ENCODE measurements around the gene WWOX. TPM values are rescaled to one million over a fixed set of nuclear protein-coding genes. Genes with fewer than 3 reads are reported as not detected.

The WWOX gene
- total and polyA plus RNA-seq, 2 experiments from 2014 or later = 17.0 to 39.8 TPM

DNA sequence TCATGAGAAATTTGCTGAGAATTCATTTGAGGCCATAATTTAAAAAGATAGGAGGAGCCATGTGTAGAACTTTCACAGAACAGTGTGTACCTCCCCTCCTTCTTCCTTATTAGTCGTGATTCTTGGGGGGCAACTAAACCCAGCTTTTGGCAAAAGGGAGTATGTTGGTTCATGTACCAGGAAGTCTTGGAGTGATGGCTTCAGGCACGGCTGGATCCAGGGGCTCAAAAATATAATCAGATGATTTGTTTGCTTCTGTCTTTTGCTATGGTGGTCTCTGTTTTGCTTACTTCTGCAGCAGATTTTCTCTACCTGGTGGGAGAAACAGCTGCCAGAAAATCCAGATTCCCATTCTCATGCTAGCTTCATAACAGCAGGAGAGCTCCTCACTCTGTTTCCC lies 871.2 kb downstream of the WWOX start:
- no peaks in the 10 kb centered on the region for H3K36me3 ChIP-seq (replicated peaks; ENCODE audit: insufficient read depth, low read depth)
- H3K4me1 ChIP-seq (ENCODE audit: insufficient read depth) = peaks cover 5% of the 10 kb centered on the region

DNA sequence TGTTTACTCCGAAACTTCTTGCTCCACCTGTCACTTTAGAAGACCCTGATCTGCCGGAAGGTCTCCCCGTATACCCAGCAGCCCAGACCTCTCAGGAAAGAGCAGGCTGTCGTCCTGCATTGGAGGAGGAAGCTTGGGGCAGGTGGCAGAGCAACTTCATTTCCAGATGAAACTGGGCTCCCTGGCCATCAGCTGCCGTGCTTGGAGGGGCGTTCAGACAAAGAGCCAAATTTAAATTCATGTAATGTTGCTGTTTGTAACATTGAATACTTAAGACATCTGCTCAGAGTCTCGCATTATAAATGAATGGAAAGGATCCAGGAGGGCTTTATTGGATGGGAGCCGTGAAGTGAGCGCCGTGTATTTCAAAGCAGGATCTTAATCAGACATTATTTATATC lies 872.6 kb downstream of the WWOX start:
- TF ChIP-seq EZH2 (IDR thresholded peaks at IDR 0.05; ENCODE audit: borderline replicate concordance) (no peak), EZH2phosphoT487 (IDR thresholded peaks at IDR 0.05; ENCODE audit: low read depth, severe bottlenecking, unreplicated experiment) (no peak)
- TF ChIP-seq, protein P1, sequence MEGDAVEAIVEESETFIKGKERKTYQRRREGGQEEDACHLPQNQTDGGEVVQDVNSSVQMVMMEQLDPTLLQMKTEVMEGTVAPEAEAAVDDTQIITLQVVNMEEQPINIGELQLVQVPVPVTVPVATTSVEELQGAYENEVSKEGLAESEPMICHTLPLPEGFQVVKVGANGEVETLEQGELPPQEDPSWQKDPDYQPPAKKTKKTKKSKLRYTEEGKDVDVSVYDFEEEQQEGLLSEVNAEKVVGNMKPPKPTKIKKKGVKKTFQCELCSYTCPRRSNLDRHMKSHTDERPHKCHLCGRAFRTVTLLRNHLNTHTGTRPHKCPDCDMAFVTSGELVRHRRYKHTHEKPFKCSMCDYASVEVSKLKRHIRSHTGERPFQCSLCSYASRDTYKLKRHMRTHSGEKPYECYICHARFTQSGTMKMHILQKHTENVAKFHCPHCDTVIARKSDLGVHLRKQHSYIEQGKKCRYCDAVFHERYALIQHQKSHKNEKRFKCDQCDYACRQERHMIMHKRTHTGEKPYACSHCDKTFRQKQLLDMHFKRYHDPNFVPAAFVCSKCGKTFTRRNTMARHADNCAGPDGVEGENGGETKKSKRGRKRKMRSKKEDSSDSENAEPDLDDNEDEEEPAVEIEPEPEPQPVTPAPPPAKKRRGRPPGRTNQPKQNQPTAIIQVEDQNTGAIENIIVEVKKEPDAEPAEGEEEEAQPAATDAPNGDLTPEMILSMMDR (IDR thresholded peaks at IDR 0.05; ENCODE audit: poor library complexity) = no peak
- Histone ChIP-seq H3K4me1 (ENCODE audit: insufficient read depth) (peaks cover 5% of the 10 kb centered on the region), H3K27ac (no peak overlapping the region), H3K4me3 (no peak overlapping the region), H3K79me2 (no peaks in the 10 kb centered on the region), H4K20me1 (ENCODE audit: insufficient read depth, poor library complexity, severe bottlenecking) (no peaks in the 10 kb centered on the region), H3K36me3 (replicated peaks; ENCODE audit: insufficient read depth, low read depth) (no peaks in the 10 kb centered on the region), H3K9me3 (ENCODE audit: low read depth) (no peaks in the 10 kb centered on the region), H3K4me2 (no peak overlapping the region), H2AFZ (no peak overlapping the region), H3K9me2 (replicated peaks; ENCODE audit: insufficient read depth) (no peaks in the 10 kb centered on the region), H3K27me3 (no peaks in the 10 kb centered on the region)
- no peak for DNase-seq (ENCODE audit: low spot score)
- 93% methylated on average over 10 of the region's 10 CpGs for WGBS (ENCODE audit: low lambda C conversion rate, missing lambda C conversion rate)

More for the DNA sequence above, 871.2 kb downstream of the WWOX start:
- 98% methylated on average over 2 of the region's 2 CpGs for WGBS (ENCODE audit: low lambda C conversion rate, missing lambda C conversion rate)
- no peak overlapping the region for H3K27ac ChIP-seq
- no peaks in the 10 kb centered on the region for H3K79me2 ChIP-seq
- H3K9me3 ChIP-seq (ENCODE audit: low read depth) = no peaks in the 10 kb centered on the region
- no peak overlapping the region for H3K4me3 ChIP-seq
- no peak overlapping the region for H2AFZ ChIP-seq
- DNase-seq (ENCODE audit: low spot score) = no peak
- H4K20me1 ChIP-seq (ENCODE audit: insufficient read depth, poor library complexity, severe bottlenecking) = no peaks in the 10 kb centered on the region
- no peak overlapping the region for H3K4me2 ChIP-seq
- no peaks in the 10 kb centered on the region for H3K27me3 ChIP-seq
- H3K9me2 ChIP-seq (replicated peaks; ENCODE audit: insufficient read depth) = no peaks in the 10 kb centered on the region
- TF ChIP-seq, protein P1 (IDR thresholded peaks at IDR 0.05; ENCODE audit: poor library complexity) = no peak
- TF ChIP-seq EZH2 (IDR thresholded peaks at IDR 0.05; ENCODE audit: borderline replicate concordance) (no peak), EZH2phosphoT487 (IDR thresholded peaks at IDR 0.05; ENCODE audit: low read depth, severe bottlenecking, unreplicated experiment) (no peak)

DNA sequence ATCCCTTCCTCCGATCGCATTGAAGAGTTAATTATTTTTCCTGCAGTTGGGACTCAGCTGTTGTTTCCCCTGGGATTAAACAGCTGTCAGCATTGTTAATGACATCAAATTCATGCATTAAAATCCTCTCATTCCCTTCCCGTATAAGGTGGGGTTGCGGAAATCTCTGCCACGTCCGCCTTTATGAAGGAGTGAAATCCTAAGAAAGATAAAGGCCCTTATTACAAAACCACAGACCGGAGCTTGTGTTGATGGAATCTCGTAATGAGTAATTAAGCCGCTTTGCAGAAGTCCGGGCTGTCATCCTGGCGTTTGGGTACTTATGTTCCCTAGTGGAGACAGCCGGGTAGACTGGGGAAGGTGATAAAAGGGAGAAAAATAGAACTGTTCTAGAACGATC lies 873.5 kb downstream of the WWOX start:
- Histone ChIP-seq H3K27ac (no peak overlapping the region), H3K27me3 (no peaks in the 10 kb centered on the region), H3K9me3 (ENCODE audit: low read depth) (no peaks in the 10 kb centered on the region), H3K4me2 (no peak overlapping the region), H3K4me1 (ENCODE audit: insufficient read depth) (peaks cover 5% of the 10 kb centered on the region), H4K20me1 (ENCODE audit: insufficient read depth, poor library complexity, severe bottlenecking) (no peaks in the 10 kb centered on the region), H3K79me2 (no peaks in the 10 kb centered on the region), H3K9me2 (replicated peaks; ENCODE audit: insufficient read depth) (no peaks in the 10 kb centered on the region), H3K4me3 (no peak overlapping the region), H2AFZ (no peak overlapping the region), H3K36me3 (replicated peaks; ENCODE audit: insufficient read depth, low read depth) (no peaks in the 10 kb centered on the region)
- TF ChIP-seq EZH2phosphoT487 (IDR thresholded peaks at IDR 0.05; ENCODE audit: low read depth, severe bottlenecking, unreplicated experiment) = no peak
- no peak for DNase-seq (ENCODE audit: low spot score)
- WGBS (ENCODE audit: low lambda C conversion rate, missing lambda C conversion rate) = 61% methylated on average over 13 of the region's 13 CpGs

DNA sequence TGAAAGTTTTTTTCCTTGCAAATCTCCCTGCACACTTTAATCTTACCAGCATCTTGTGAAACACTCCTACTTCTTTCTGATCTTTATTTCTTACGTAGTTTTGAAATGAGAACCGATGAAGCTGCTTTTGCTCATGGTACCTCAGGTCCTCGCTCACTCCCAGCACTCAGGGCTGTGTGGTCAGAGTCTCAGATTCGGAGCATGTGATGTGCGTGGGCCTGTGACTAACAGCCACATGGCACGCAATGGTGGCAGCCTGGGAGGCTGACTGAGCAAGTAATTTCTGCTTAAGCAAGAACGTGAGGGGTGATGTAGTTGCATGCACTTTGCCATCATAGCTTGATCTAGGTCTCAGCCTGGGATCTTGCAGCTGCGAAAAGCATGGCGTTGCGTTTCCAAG lies 876.8 kb downstream of the WWOX start:
- H3K36me3 ChIP-seq (replicated peaks; ENCODE audit: insufficient read depth, low read depth) = no peaks in the 10 kb centered on the region
- H3K27me3 ChIP-seq = no peaks in the 10 kb centered on the region
- no peak overlapping the region for H3K4me2 ChIP-seq
- no peaks in the 10 kb centered on the region for H3K4me1 ChIP-seq (ENCODE audit: insufficient read depth)
- DNase-seq (ENCODE audit: low spot score) = no peak
- TF ChIP-seq EZH2 (IDR thresholded peaks at IDR 0.05; ENCODE audit: borderline replicate concordance) (no peak), EZH2phosphoT487 (IDR thresholded peaks at IDR 0.05; ENCODE audit: low read depth, severe bottlenecking, unreplicated experiment) (no peak)
- TF ChIP-seq, protein P1 (IDR thresholded peaks at IDR 0.05; ENCODE audit: poor library complexity) = no peak
- H3K9me2 ChIP-seq (replicated peaks; ENCODE audit: insufficient read depth) = no peaks in the 10 kb centered on the region
- WGBS (ENCODE audit: low lambda C conversion rate, missing lambda C conversion rate) = 97% methylated on average over 10 of the region's 10 CpGs
- H3K4me3 ChIP-seq = no peak overlapping the region
- no peaks in the 10 kb centered on the region for H4K20me1 ChIP-seq (ENCODE audit: insufficient read depth, poor library complexity, severe bottlenecking)
- H3K79me2 ChIP-seq = no peaks in the 10 kb centered on the region
- H3K9me3 ChIP-seq (ENCODE audit: low read depth) = no peaks in the 10 kb centered on the region
- no peak overlapping the region for H3K27ac ChIP-seq
- H2AFZ ChIP-seq = no peak overlapping the region

Measured in hepatocyte (in vitro differentiated cells).